Measurements from ENCODE around the gene SCAPER. TPM values are rescaled to one million over a fixed set of nuclear protein-coding genes. Genes with fewer than 3 reads are reported as not detected.
"Not testable (repeated sequence)": the region's sequence is repeated elsewhere in the genome, so short reads cannot be mapped to it uniquely, and the experiment has no call there.

SCAPER gene
- total RNA-seq, 1 donor from 2014 or later: 5.3 TPM

GRCh38 chr15:76327191-76328105, 577.7 kb downstream of the SCAPER start:
- DNase-seq (ENCODE audit: low read depth in 2 of 2): no peak

- no peak for DNase-seq (ENCODE audit: low read depth in 2 of 2)
These were observed 579.4 kb downstream of the SCAPER start for GRCh38 chr15:76325704-76326103.

GRCh38 chr15:76324066-76324465, 581.1 kb downstream of the SCAPER start:
- no peak for DNase-seq (ENCODE audit: low read depth in 2 of 2)

- DNase-seq (ENCODE audit: low read depth in 2 of 2): no peak
These were observed 583.5 kb downstream of the SCAPER start for GRCh38 chr15:76321602-76322001.

- DNase-seq (ENCODE audit: low read depth in 2 of 2): no peak
These were observed 584.0 kb downstream of the SCAPER start for GRCh38 chr15:76321171-76321570.

GRCh38 chr15:76320012-76320411, 585.1 kb downstream of the SCAPER start:
- no peak for DNase-seq (ENCODE audit: low read depth in 2 of 2)

GRCh38 chr15:76313731-76314130, 591.4 kb downstream of the SCAPER start:
- DNase-seq (ENCODE audit: low read depth in 2 of 2): no peak

- not testable (repeated sequence) for DNase-seq (ENCODE audit: low read depth in 2 of 2)
These were observed 592.0 kb downstream of the SCAPER start for GRCh38 chr15:76313175-76313567.

- DNase-seq (ENCODE audit: low read depth in 2 of 2): peak in 1 of 2 donors; percentile 57
These were observed 592.5 kb downstream of the SCAPER start for GRCh38 chr15:76312540-76313174.

GRCh38 chr15:76311100-76311953, 593.8 kb downstream of the SCAPER start, which contains the start of gene ETFA:
ETFA (minus strand) TSS chr15:76311469; CDS start chr15:76311388, 81 bp downstream.
- DNase-seq (ENCODE audit: low read depth in 2 of 2): peak; percentile 84 to 95

- DNase-seq (ENCODE audit: low read depth in 2 of 2): peak in 1 of 2 donors; percentile 36
These were observed 594.6 kb downstream of the SCAPER start for GRCh38 chr15:76310475-76311099.

- DNase-seq (ENCODE audit: low read depth in 2 of 2): peak in 1 of 2 donors; percentile 54
These were observed 595.4 kb downstream of the SCAPER start for GRCh38 chr15:76309601-76310330.

- no peak for DNase-seq (ENCODE audit: low read depth in 2 of 2)
These were observed 601.2 kb downstream of the SCAPER start for GRCh38 chr15:76303909-76304308.

- DNase-seq (ENCODE audit: low read depth in 2 of 2): no peak
These were observed 605.4 kb downstream of the SCAPER start for GRCh38 chr15:76299786-76300185.

- DNase-seq (ENCODE audit: low read depth in 2 of 2): no peak
These were observed 606.2 kb downstream of the SCAPER start for GRCh38 chr15:76298986-76299385.

- not testable (repeated sequence) for DNase-seq (ENCODE audit: low read depth in 2 of 2)
These were observed 607.2 kb downstream of the SCAPER start for GRCh38 chr15:76297951-76298350.

Data from dermis microvascular lymphatic vessel endothelial cell (primary cell).